Suprapubic skin (tissue), 4 donors: ENCODE measurements around the gene SLIT2. TPM values are rescaled to one million over a fixed set of nuclear protein-coding genes. Genes with fewer than 3 reads are reported as not detected.
A peak's percentile ranks its signal among the peaks of the same experiment; 100 is the strongest.

Experiments used
- DNase-seq, 2 donors: peaks; one replicate each; pipeline ENCODE4 v3.0.0-alpha.2; 2019; ENCODE audit warnings: low spot score in 2 of 2
- H3K27ac ChIP-seq: fragments of 200-600 bp; sonication (generic); one replicate; pipeline ENCODE4 v1.5.1; 2019
- H3K27me3 ChIP-seq: fragments of 200-600 bp; sonication (generic); one replicate; pipeline ENCODE4 v1.5.1; 2019
- H3K36me3 ChIP-seq: fragments of 200-600 bp; sonication (generic); one replicate; pipeline ENCODE4 v1.5.1; 2019
- H3K4me1 ChIP-seq: fragments of 200-600 bp; sonication (generic); one replicate; pipeline ENCODE4 v1.5.1; 2019
- H3K4me3 ChIP-seq: fragments of 200-600 bp; sonication (generic); one replicate; pipeline ENCODE4 v1.5.1; 2019; ENCODE audit warnings: mild to moderate bottlenecking
- H3K9me3 ChIP-seq: fragments of 200-600 bp; sonication (generic); one replicate; pipeline ENCODE4 v1.5.1; 2019
- CTCF ChIP-seq, 2 donors: fragments of 200-600 bp in 1 of 2; fragments of 450-650 bp in 1 of 2; sonication (generic) in 1 of 2; IDR thresholded peaks; one replicate each; pipeline ENCODE4 v1.5.1; 2016 to 2019; ENCODE audit warnings: antibody characterized with exemption in 2 of 2, mild to moderate bottlenecking in 1 of 2, moderate library complexity in 1 of 2
- EP300 ChIP-seq: sonication (generic); formaldehyde crosslinking; IDR thresholded peaks from one replicate; pipeline ENCODE4 v1.6.1; 2017; ENCODE audit warnings: antibody characterized with exemption
- POLR2A ChIP-seq, 2 donors: fragments of 450-650 bp; IDR thresholded peaks; one replicate each; pipeline ENCODE4 v1.6.1; 2017; ENCODE audit warnings: antibody characterized with exemption in 2 of 2, mild to moderate bottlenecking in 2 of 2, moderate library complexity in 2 of 2
- POLR2AphosphoS5 ChIP-seq, 3 donors: sonication (generic); formaldehyde crosslinking; IDR thresholded peaks; one replicate each; pipeline ENCODE4 v1.6.1; 2017; ENCODE audit warnings: antibody characterized with exemption in 3 of 3
- WGBS: methylation state at CpG from one replicate; pipeline ENCODE4 v1.1.5; 2018; 5-methylcytosine and 5-hydroxymethylcytosine counted together
- total RNA-seq, 4 donors: library from RNA; depleted of rRNA; stranded (reverse); fragments of >200 nt; gene quantifications; one replicate each; pipeline ENCODE4 v1.1.0, GENCODE V29; 2016

SLIT2 gene
- total RNA-seq, 4 donors from 2014 or later, result 2.5 to 4.7 (median 3.0) TPM

GRCh38 chr4:20237894-20238537 lies 13.7 kb upstream of the SLIT2 start:
- H3K4me3 ChIP-seq, result no peak overlapping the region
- no peak overlapping the region for H3K27ac ChIP-seq
- WGBS, result 77% methylated on average over 3 of the region's 3 CpGs
- H3K27me3 ChIP-seq, result no peaks in the 10 kb centered on the region
- no peaks in the 10 kb centered on the region for H3K4me1 ChIP-seq
- no peak for DNase-seq
- H3K9me3 ChIP-seq, result no peaks in the 10 kb centered on the region
- H3K36me3 ChIP-seq, result no peaks in the 10 kb centered on the region
- no peak for TF ChIP-seq POLR2AphosphoS5 (IDR thresholded peaks at IDR 0.05)
- no peak for TF ChIP-seq EP300
- TF ChIP-seq CTCF (IDR thresholded peaks at IDR 0.05), result no peak
- no peak for TF ChIP-seq POLR2A (IDR thresholded peaks at IDR 0.05)

- 4% methylated on average over 3 of the region's 3 CpGs for WGBS
- no peak overlapping the region for H3K27ac ChIP-seq
- DNase-seq, result no peak
- H3K27me3 ChIP-seq, result peaks cover 10% of the 10 kb centered on the region
- no peak overlapping the region for H3K4me3 ChIP-seq
- TF ChIP-seq POLR2AphosphoS5 (IDR thresholded peaks at IDR 0.05) (no peak), EP300 (no peak), CTCF (IDR thresholded peaks at IDR 0.05) (peak in 1 of 2 donors; percentile 55), POLR2A (IDR thresholded peaks at IDR 0.05) (no peak)
- no peaks in the 10 kb centered on the region for H3K9me3 ChIP-seq
- peaks cover 18% of the 10 kb centered on the region for H3K4me1 ChIP-seq
- no peaks in the 10 kb centered on the region for H3K36me3 ChIP-seq
These were observed 3.5 kb upstream of the SLIT2 start for GRCh38 chr4:20248155-20248558.

GRCh38 chr4:20249333-20249732 lies 2.4 kb upstream of the SLIT2 start:
- 42% methylated on average over 2 of the region's 2 CpGs for WGBS
- TF ChIP-seq POLR2A (IDR thresholded peaks at IDR 0.05), result no peak
- TF ChIP-seq EP300, result no peak
- no peak for TF ChIP-seq POLR2AphosphoS5 (IDR thresholded peaks at IDR 0.05)
- peak; percentile 10 to 11 for TF ChIP-seq CTCF (IDR thresholded peaks at IDR 0.05)
- peaks cover 28% of the 10 kb centered on the region for H3K4me1 ChIP-seq
- no peak overlapping the region for H3K4me3 ChIP-seq
- H3K9me3 ChIP-seq, result no peaks in the 10 kb centered on the region
- peaks cover 21% of the 10 kb centered on the region for H3K27me3 ChIP-seq
- H3K27ac ChIP-seq, result no peak overlapping the region
- DNase-seq, result no peak
- H3K36me3 ChIP-seq, result no peaks in the 10 kb centered on the region

- no peaks in the 10 kb centered on the region for H3K36me3 ChIP-seq
- no peaks in the 10 kb centered on the region for H3K9me3 ChIP-seq
- H3K4me1 ChIP-seq, result peaks cover 41% of the 10 kb centered on the region
- WGBS, result 5% methylated on average over 17 of the region's 35 CpGs
- peak overlapping the region; percentile 54 for H3K4me3 ChIP-seq
- no peak for DNase-seq
- TF ChIP-seq CTCF (IDR thresholded peaks at IDR 0.05), result no peak
- no peak for TF ChIP-seq POLR2A (IDR thresholded peaks at IDR 0.05)
- no peak for TF ChIP-seq POLR2AphosphoS5 (IDR thresholded peaks at IDR 0.05)
- TF ChIP-seq EP300, result no peak
- H3K27me3 ChIP-seq, result peaks cover 40% of the 10 kb centered on the region
- peak overlapping the region; percentile 35 for H3K27ac ChIP-seq
These were observed 492 bp upstream of the SLIT2 start for GRCh38 chr4:20251031-20251795.

- no peak overlapping the region for H3K27ac ChIP-seq
- H3K4me1 ChIP-seq, result peaks cover 41% of the 10 kb centered on the region
- no peaks in the 10 kb centered on the region for H3K9me3 ChIP-seq
- TF ChIP-seq POLR2A (IDR thresholded peaks at IDR 0.05), result no peak
- TF ChIP-seq POLR2AphosphoS5 (IDR thresholded peaks at IDR 0.05), result no peak
- no peak for TF ChIP-seq CTCF (IDR thresholded peaks at IDR 0.05)
- TF ChIP-seq EP300, result no peak
- peak; percentile 67 to 82 for DNase-seq
- no peaks in the 10 kb centered on the region for H3K36me3 ChIP-seq
- peaks cover 42% of the 10 kb centered on the region for H3K27me3 ChIP-seq
- peak overlapping the region; percentile 54 for H3K4me3 ChIP-seq
- 9% methylated on average over 29 of the region's 55 CpGs for WGBS
These were observed 1.1 kb downstream of the SLIT2 start for GRCh38 chr4:20252656-20253282.
